Stimulated activated memory B cell treated with anti-CD40 and anti-IgM and Interleukin-4, amounts not matched to agents 10 μg/mL and 1 μg/mL and 100 μg/mL, for 72 hours (primary cell): ENCODE measurements around the gene GPR39.

Experiments
- ATAC-seq: fragments of 150-1000 bp; cut with Tn5 transposase; 2 replicates; pipeline ENCODE4 v1.10.0; 2021
- H3K27ac Mint-ChIP-seq: one replicate; pipeline ENCODE4 v1.8.0; 2022; ENCODE audit warnings: mild to moderate bottlenecking, mixed read lengths
- H3K27me3 Mint-ChIP-seq: one replicate; pipeline ENCODE4 v1.8.0; 2022; ENCODE audit warnings: mixed read lengths
- H3K36me3 Mint-ChIP-seq: one replicate; pipeline ENCODE4 v1.8.0; 2022; ENCODE audit warnings: mixed read lengths
- H3K4me1 Mint-ChIP-seq: one replicate; pipeline ENCODE4 v1.8.0; 2022; ENCODE audit warnings: mixed read lengths
- H3K4me3 Mint-ChIP-seq: one replicate; pipeline ENCODE4 v1.8.0; 2022; ENCODE audit warnings: mild to moderate bottlenecking, moderate library complexity, mixed read lengths
- H3K9me3 Mint-ChIP-seq: one replicate; pipeline ENCODE4 v1.8.0; 2022; ENCODE audit warnings: mixed read lengths

Gene GPR39

DNA sequence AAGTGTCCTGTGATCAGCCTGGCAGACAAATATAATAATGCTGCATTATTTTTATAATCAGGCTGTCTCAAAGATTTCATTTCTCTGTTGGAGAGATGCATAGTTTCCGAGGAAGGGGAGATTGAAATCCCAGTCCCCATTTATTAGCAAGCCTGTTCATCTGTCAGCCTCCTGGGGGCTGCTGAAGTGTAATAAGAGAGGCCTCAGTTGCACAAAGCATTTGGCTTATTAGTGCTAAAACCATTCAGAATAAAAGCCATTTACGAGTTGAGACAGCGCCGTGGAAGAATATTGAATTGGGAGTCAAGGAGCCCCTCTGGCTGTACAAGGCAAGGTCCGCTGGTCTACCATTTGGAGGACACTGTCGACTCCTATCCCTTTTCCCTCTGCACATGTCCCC, 6.1 kb downstream of the GPR39 start:
- Mint-ChIP-seq H3K4me1 (no peaks in the 10 kb centered on the region), H3K27ac (no peak overlapping the region), H3K36me3 (no peaks in the 10 kb centered on the region), H3K4me3 (no peak overlapping the region), H3K27me3 (peaks cover 10% of the 10 kb centered on the region), H3K9me3 (no peaks in the 10 kb centered on the region)
- no peak for ATAC-seq

DNA sequence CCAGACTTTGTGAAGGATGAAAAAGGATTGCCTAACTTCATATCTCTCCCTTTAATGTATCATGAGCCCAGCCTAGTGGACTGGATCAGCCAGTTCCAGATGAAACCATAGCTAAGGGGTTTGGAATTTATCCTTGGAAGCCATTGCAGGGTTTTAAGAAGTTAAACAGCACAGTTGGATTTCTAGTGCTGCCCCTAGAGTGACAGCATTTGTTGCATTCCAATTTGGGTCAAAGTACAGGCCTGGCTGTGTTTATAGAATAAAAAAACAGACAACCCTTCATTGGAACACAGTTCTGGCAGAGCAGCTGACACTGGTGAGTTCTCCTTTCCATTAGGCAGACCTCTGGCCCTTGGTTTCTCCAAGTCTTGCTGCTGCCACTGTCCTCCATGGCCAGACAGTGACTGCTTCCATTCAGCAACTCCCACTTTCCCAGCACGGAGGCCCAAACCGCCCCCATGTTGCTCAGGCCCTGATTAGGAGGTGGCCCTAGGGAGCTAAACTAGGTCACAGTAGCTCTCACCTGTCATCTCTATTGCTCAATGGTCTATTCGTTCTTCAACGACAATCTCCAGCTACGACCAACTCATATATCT, 8.0 kb downstream of the GPR39 start:
- Mint-ChIP-seq H3K36me3 (no peaks in the 10 kb centered on the region), H3K4me1 (no peaks in the 10 kb centered on the region), H3K9me3 (no peaks in the 10 kb centered on the region), H3K27ac (no peak overlapping the region), H3K27me3 (peaks cover 4% of the 10 kb centered on the region), H3K4me3 (no peak overlapping the region)
- ATAC-seq = no peak

DNA sequence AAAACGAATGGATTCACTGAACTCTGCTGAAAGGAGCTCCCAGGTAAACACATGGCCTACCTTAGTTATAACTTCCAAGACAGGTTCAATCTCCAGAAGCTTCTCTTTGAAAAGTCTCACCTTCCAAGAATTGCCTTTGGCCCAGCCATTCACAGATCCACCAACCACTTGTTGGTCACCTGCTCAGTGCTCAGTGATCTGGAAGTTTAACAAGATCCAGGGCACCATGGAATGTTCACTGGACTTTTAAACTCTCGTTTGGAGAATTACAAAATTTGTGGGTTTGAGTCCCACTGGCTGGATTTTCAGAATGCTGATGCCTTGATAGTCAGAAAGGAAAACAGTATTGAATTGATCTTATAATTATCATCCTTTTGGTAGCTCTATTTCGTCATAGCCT, 9.4 kb downstream of the GPR39 start:
- ATAC-seq = no peak
- H3K9me3 Mint-ChIP-seq = no peaks in the 10 kb centered on the region

DNA sequence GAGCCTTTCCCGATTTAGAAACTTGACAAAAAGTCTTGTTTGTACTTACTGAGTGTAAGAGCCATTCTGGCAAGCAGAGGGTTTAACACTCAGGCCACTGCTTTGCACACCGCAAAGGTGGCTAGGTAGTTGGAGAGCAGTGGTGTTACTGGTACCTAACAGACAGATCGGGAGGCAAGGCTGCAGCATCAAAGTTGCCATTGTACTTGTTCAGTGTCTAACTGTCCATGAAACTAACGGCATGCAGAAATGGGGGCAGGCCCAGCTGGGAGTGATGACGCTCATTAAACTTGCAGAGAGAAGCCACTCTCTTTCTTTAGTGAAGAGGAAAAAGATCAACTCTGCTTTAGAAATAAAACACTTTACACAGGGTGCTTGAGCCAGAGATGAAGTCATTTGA, 10.1 kb downstream of the GPR39 start:
- Mint-ChIP-seq H3K9me3 (no peaks in the 10 kb centered on the region), H3K27ac (no peak overlapping the region), H3K4me1 (no peaks in the 10 kb centered on the region), H3K36me3 (no peaks in the 10 kb centered on the region), H3K27me3 (peaks cover 9% of the 10 kb centered on the region), H3K4me3 (no peak overlapping the region)
- no peak for ATAC-seq

More for the DNA sequence above, 9.4 kb downstream of the GPR39 start:
- Mint-ChIP-seq H3K36me3 (no peaks in the 10 kb centered on the region), H3K4me1 (no peaks in the 10 kb centered on the region), H3K4me3 (no peak overlapping the region), H3K27me3 (peaks cover 9% of the 10 kb centered on the region), H3K27ac (no peak overlapping the region)

DNA sequence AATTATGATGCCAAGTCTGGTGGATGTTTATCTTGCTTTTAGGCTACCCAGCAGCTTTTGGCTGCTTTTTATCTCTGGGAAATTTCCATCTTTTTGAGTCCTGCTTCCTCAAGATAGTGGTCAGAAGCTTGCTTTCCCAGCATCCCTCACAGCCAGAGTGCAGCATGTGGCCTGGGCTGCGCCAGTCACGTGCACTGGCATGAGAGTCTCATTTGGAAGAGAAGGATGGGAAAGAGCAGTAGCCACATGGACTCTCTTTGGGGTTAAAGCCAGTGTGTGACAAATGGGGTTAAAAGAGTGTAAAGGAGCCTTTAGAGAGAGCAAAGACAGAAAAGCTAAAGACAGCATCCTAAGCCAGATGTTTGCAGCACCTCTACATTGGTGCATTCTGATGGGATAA, 12.7 kb downstream of the GPR39 start:
- Mint-ChIP-seq H3K36me3 (no peaks in the 10 kb centered on the region), H3K27ac (no peak overlapping the region), H3K4me1 (no peaks in the 10 kb centered on the region), H3K9me3 (no peaks in the 10 kb centered on the region), H3K4me3 (no peak overlapping the region), H3K27me3 (peaks cover 9% of the 10 kb centered on the region)
- no peak for ATAC-seq

DNA sequence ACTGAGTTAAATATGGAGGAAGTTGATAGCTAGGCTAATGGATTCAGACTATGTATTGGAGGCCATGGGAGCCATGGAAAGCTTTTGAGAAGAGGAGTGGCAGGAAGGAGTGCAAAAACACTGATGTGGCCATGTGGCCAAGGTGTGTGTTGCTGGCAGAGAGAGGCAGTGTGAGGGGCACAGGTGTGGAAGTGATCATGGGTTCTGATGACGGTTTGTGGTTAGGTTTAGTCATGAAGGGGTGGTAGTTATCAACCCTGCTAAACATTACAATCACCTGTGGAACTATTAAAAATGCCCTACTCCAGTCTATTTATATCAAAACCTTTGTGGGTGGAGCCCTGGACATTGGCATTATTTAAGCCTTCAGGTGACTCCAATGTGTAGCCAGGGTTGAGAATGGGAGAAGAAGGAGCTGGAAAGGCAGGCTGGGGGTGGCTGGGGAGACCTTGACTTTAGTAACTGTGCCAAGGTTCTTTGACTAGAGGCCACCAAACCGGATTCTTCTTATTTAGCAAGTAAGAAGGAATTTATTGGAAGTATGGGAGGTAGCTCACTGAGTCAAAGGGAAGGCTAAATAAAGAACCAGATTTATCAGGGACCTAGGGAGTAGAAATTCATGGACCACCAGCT, 13.5 kb downstream of the GPR39 start:
- Mint-ChIP-seq H3K4me3 (no peak overlapping the region), H3K9me3 (no peaks in the 10 kb centered on the region), H3K27ac (no peak overlapping the region), H3K36me3 (no peaks in the 10 kb centered on the region), H3K4me1 (no peaks in the 10 kb centered on the region), H3K27me3 (peaks cover 9% of the 10 kb centered on the region)
- no peak for ATAC-seq

DNA sequence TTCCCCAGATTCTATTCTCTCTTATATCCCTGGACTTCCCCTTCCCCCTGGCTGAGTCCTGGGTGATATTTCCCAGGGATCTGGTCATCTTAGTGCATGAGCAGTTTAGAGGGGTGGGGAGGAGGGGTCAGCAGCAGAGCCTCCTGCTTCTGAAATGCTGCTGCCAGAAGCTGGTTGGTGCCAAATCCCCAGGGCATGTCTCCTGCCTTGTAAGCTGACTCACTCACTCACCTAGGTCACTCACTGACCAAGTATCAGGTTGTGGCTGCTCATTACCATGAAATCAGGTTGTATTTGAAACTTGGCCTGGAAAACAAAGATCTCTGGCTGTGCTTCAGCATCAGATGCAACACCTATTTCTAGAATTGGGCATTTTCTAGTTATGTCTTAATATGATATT, 14.3 kb downstream of the GPR39 start:
- Mint-ChIP-seq H3K4me3 (no peak overlapping the region), H3K27me3 (peaks cover 9% of the 10 kb centered on the region), H3K36me3 (no peaks in the 10 kb centered on the region), H3K27ac (no peak overlapping the region), H3K9me3 (no peaks in the 10 kb centered on the region), H3K4me1 (no peaks in the 10 kb centered on the region)
- ATAC-seq = no peak

DNA sequence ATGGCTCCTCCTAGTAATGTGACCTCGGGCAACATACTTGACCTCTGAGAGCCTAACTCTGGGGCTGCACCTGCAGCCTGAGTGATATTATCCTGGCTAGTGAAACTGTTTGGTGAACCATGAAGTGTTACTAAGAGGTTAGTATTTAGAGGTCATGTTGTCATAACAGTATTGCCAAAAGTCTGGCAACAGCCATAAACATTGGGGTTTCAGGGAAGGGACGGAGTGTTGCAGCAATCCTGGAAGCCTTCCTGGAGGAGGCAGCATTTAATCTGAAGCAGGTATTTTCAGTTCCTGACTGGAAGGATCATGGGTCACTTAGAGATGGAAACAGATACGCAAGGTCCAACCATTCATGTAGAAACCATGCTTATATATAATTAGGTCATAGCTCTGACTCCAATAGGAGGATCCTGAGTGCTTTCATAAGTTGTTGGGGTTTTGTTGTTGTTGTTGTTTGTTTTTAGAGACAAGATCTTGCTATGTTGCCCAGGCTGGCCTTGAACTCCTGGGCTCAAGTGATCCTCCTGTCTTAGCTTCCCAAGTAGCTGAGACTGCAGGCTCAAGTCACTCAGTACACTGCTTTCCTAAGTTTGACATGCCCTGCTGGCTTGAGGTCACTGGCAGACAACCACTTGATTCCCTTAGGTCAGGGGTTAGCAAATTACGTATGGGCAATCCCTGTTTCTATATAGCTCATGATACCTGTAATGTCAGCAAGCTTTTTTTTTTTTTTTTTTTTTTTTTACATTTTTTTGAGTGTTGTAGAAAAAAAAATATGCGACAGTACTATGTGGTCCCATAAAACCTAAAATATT, 21.5 kb downstream of the GPR39 start:
- Mint-ChIP-seq H3K9me3 (no peaks in the 10 kb centered on the region), H3K4me1 (no peaks in the 10 kb centered on the region), H3K27me3 (no peaks in the 10 kb centered on the region), H3K4me3 (no peak overlapping the region), H3K27ac (no peak overlapping the region), H3K36me3 (no peaks in the 10 kb centered on the region)
- ATAC-seq = no peak

DNA sequence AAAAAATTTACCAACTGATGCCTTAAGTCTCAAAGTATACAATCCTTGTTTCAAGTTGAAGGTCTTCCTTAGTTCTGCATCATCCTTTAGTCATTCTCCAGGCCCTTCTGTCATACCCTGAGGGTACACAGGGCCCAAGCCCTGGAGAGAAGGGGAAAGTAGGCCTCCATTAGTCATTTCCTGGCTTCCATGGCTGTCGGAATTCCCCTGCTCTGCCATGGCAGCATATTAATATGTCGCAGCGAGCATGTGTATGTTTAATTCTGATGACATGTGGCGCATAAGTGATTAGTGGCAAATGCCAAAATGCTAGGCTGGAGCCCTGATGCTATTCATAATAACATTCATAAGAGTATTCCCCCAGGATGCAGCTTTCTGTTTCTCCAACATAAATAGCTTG, 22.1 kb downstream of the GPR39 start:
- H3K4me3 Mint-ChIP-seq = no peak overlapping the region
- no peaks in the 10 kb centered on the region for H3K36me3 Mint-ChIP-seq
- no peaks in the 10 kb centered on the region for H3K9me3 Mint-ChIP-seq
- no peak for ATAC-seq
- no peaks in the 10 kb centered on the region for H3K27me3 Mint-ChIP-seq
- no peaks in the 10 kb centered on the region for H3K4me1 Mint-ChIP-seq
- no peak overlapping the region for H3K27ac Mint-ChIP-seq

DNA sequence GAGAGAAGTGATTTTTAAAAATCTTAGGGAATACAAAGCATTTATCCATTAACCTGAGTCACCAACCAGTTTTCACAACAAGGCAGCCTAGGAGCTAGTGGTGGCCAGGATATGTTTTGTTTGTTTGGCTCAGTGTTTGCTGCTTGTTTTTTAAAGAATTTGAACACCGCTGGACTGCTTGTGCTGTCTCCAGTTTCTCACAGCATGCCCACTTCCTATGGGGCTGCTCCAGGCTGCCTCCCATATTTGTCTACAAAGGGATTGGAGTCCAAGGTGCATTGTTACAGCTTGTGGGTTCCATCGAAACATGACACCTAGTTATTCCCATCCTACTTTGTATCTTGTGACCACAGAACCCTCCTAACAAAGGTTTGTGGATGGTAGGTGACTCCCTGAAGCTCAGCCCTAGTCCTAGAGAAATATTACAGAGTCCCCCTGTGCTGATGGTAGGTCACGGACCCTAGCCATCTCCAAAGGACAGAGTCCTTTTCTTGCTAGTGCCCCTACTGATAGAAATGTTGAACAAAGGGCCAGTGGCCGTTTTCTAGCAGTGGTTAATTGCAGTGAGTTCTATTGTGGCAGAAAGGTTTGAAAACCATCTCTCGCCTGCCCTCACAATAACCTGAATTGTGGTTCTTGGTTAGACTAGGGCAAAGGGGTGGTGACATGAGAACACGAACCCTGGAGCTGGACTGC, 23.2 kb downstream of the GPR39 start:
- Mint-ChIP-seq H3K9me3 (no peaks in the 10 kb centered on the region), H3K27ac (no peak overlapping the region), H3K27me3 (no peaks in the 10 kb centered on the region), H3K4me3 (no peak overlapping the region), H3K36me3 (no peaks in the 10 kb centered on the region), H3K4me1 (no peaks in the 10 kb centered on the region)
- peak; percentile 5 for ATAC-seq

DNA sequence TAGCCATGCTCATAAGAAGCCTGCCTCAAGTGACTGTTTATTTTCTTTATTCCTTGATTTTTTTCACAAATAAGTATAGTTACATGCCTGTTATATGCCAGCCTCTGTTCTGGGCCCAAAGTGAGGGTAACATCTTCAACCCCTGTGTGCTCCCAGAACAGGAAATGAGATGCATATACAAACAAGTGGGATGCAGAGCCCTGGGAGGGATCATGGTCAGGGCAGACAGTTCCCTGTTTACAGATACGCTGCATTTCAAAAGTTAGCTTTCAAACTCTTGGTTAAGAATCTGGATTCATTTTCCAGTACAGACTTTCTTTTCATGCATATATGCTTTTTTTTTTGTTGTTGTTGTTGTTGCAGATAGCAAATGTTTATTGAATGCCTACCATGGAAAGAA, 24.4 kb downstream of the GPR39 start:
- Mint-ChIP-seq H3K4me1 (no peaks in the 10 kb centered on the region), H3K4me3 (no peak overlapping the region), H3K27me3 (no peaks in the 10 kb centered on the region), H3K27ac (no peak overlapping the region), H3K36me3 (no peaks in the 10 kb centered on the region), H3K9me3 (no peaks in the 10 kb centered on the region)
- no peak for ATAC-seq

DNA sequence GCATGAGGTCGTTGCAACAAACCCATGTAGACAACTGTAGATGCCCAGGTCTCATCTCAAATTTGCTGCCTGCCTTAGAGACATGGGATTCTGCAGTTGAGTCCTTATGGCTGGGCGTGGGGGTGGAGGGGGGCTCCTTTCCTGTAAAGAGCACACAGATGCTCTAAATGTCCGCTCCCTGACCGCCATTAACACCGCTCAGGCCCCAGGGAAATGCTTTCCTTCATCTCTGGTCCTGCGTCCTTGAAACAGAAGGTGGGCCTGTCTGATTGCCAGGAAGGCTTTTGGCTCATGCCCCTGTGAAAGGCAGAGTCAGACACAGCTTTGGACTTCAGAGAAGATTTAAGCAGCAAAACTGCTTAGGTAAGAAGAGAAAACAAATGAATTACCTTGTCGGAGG, 25.7 kb downstream of the GPR39 start:
- Mint-ChIP-seq H3K4me3 (no peak overlapping the region), H3K27ac (no peak overlapping the region)

DNA sequence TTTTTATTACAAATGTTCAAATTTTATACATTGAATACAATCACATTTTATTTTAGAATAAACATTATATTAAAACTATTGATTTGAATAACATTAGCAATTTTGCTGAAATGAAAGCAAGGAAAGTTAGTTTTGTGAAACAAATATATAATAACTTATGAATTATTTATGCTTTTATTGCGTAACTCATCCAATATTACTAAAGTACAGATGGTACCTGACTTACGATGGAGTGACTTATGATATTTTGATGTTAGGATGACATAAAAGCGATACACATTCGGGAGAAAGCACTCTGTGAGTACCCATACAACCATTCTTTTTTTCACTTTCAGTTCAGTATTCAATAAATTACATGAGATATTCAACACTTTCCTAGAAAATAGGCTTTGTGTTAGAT, 26.5 kb downstream of the GPR39 start:
- H3K27ac Mint-ChIP-seq = no peak overlapping the region
- peaks cover 3% of the 10 kb centered on the region for H3K9me3 Mint-ChIP-seq
- ATAC-seq = no peak
- H3K36me3 Mint-ChIP-seq = no peaks in the 10 kb centered on the region
- no peaks in the 10 kb centered on the region for H3K4me1 Mint-ChIP-seq
- H3K4me3 Mint-ChIP-seq = no peak overlapping the region
- H3K27me3 Mint-ChIP-seq = no peaks in the 10 kb centered on the region

More for the DNA sequence above, 25.7 kb downstream of the GPR39 start:
- ATAC-seq = no peak
- H3K4me1 Mint-ChIP-seq = no peaks in the 10 kb centered on the region
- peaks cover 3% of the 10 kb centered on the region for H3K9me3 Mint-ChIP-seq
- H3K27me3 Mint-ChIP-seq = no peaks in the 10 kb centered on the region
- no peaks in the 10 kb centered on the region for H3K36me3 Mint-ChIP-seq

DNA sequence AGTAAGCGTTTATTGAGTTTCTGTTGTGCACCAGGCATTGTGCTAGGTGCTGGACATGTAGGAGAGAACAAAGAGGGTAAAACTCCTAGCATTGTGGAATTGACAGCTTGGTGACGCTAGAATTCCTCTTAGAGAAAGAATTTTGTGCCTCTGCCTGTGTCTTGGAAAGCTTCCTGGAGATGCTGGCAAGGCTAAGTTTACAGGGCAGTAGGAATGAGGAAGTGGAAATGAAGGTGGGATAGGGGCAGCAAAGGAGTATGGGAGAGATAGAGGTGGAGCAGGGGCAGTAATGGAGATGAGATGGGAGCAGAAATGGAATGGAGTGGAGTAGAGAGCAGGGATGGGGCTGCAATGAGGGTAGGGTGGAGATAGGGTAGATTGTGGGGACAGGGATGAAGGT, 29.8 kb downstream of the GPR39 start:
- Mint-ChIP-seq H3K9me3 (peaks cover 3% of the 10 kb centered on the region), H3K27me3 (no peaks in the 10 kb centered on the region), H3K4me3 (no peak overlapping the region), H3K27ac (no peak overlapping the region), H3K4me1 (no peaks in the 10 kb centered on the region), H3K36me3 (no peaks in the 10 kb centered on the region)
- no peak for ATAC-seq

DNA sequence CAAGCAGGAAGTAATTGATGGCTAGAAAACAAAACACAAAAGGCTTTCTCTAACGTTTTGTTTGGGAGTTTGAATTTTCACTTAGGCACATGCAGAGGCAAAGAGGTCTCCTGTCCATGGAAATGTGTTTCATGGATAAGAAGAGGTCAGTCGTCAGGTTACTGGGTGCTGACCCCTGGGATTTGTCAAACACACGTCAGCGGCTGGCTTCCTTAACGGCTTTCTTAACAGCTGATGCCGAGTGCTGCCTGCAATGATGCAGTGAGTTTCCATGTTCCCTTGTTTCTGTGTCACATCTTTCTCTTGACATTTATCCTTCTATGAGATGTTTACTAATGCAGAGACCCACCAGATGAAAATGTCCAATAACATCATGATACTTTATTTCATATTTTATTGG, 31.7 kb downstream of the GPR39 start:
- H3K4me3 Mint-ChIP-seq = no peak overlapping the region
- ATAC-seq = no peak
- H3K27me3 Mint-ChIP-seq = no peaks in the 10 kb centered on the region
- peaks cover 10% of the 10 kb centered on the region for H3K9me3 Mint-ChIP-seq
- no peak overlapping the region for H3K27ac Mint-ChIP-seq
- H3K36me3 Mint-ChIP-seq = no peaks in the 10 kb centered on the region
- H3K4me1 Mint-ChIP-seq = no peaks in the 10 kb centered on the region
